ENCODE results near the gene CPNE7.
"Not testable (repeated sequence)": the region's sequence is repeated elsewhere in the genome, so short reads cannot be mapped to it uniquely, and the experiment has no call there.

GRCh38 chr16:89587676-89588075, 12.1 kb downstream of the CPNE7 start:
- not testable (repeated sequence) for TF ChIP-seq POLR2AphosphoS5 (IDR thresholded peaks at IDR 0.05; ENCODE audit: borderline replicate concordance, low read depth, low read length); EZH2 (IDR thresholded peaks at IDR 0.05)
